Gastrocnemius medialis (tissue), 4 donors: Measurements from ENCODE around the gene CALY. TPM values are rescaled to one million over a fixed set of nuclear protein-coding genes. Genes with fewer than 3 reads are reported as not detected.

Source experiments
- ATAC-seq, 2 donors: fragments of 150-250 bp; one replicate each; pipeline ENCODE4 v1.9.1; 2016
- DNase-seq, 2 donors: peaks; one replicate each; pipeline ENCODE4 v3.0.0-alpha.2; 2019
- H3K27ac ChIP-seq, 4 donors: fragments of 200-600 bp; sonication (generic); 1 replicate in 1 of 4; 2 replicates in 3 of 4; pipeline ENCODE4 v1.5.1; 2016 to 2018; ENCODE audit warnings: mild to moderate bottlenecking in 2 of 4, moderate library complexity in 1 of 4
- H3K27me3 ChIP-seq, 3 donors: fragments of 200-600 bp; sonication (generic) in 2 of 3; 1 replicate in 1 of 3; 2 replicates in 2 of 3; pipeline versions ENCODE4 v1.5.1 to v1.6.0; 2016 to 2019; ENCODE audit warnings: mild to moderate bottlenecking in 1 of 3, moderate library complexity in 1 of 3
- H3K36me3 ChIP-seq, 2 donors: fragments of 200-600 bp; sonication (generic) in 1 of 2; one replicate each; pipeline ENCODE4 v1.5.1; 2017 to 2018
- H3K4me1 ChIP-seq, 2 donors: fragments of 200-600 bp; sonication (generic) in 1 of 2; one replicate each; pipeline ENCODE4 v1.5.1; 2016 to 2017; ENCODE audit warnings: mild to moderate bottlenecking in 2 of 2
- H3K4me3 ChIP-seq, 4 donors: fragments of 200-600 bp; sonication (generic) in 3 of 4; 1 replicate in 1 of 4; 2 replicates in 3 of 4; pipeline ENCODE4 v1.5.1; 2016 to 2019; ENCODE audit warnings: mild to moderate bottlenecking in 2 of 4
- H3K9me3 ChIP-seq, 3 donors: fragments of 200-600 bp; sonication (generic) in 2 of 3; 1 replicate in 1 of 3; 2 replicates in 2 of 3; pipeline ENCODE4 v1.5.1; 2016 to 2019
- POLR2A ChIP-seq, 2 donors: fragments of 450-650 bp; IDR thresholded peaks; one replicate each; pipeline ENCODE4 v1.6.1; 2017; ENCODE audit warnings: antibody characterized with exemption in 2 of 2, mild to moderate bottlenecking in 2 of 2, moderate library complexity in 2 of 2
- in situ Hi-C, 4 donors: fragments of 200-750 bp; cut with MboI; loops; one replicate each; pipeline versions ENCODE4 v1.15.0 to v1.8.0; 2017; ENCODE audit warnings: low sequenced_read_pairs in 4 of 4
- intact Hi-C: fragments of 100-400 bp; cut with DNase I; formaldehyde crosslinking; loops from one replicate; pipeline ENCODE4 v1.15.1; 2023; ENCODE audit warnings: low total_unique reads
- total RNA-seq, 4 donors: library from RNA; depleted of rRNA; stranded (reverse); fragments of >200 nt; gene quantifications; one replicate each; pipeline versions ENCODE4 v1.1.0 to v1.2.3, GENCODE V29; 2016
- TF ChIP-seq, protein P1 (sequence below), 5 experiments: fragments of 450-650 bp in 3 of 5; fragments of 200-600 bp in 2 of 5; sonication (generic) in 2 of 5; IDR thresholded peaks in 4 of 5; conservative IDR thresholded peaks in 1 of 5; 1 replicate in 4 of 5; 2 replicates in 1 of 5; pipeline ENCODE4 v1.5.1; 2016 to 2019; ENCODE audit warnings: antibody characterized with exemption in 5 of 5, mild to moderate bottlenecking in 3 of 5, moderate library complexity in 3 of 5

CALY gene
- total RNA-seq, 4 donors from 2014 or later, result not detected

DNA sequence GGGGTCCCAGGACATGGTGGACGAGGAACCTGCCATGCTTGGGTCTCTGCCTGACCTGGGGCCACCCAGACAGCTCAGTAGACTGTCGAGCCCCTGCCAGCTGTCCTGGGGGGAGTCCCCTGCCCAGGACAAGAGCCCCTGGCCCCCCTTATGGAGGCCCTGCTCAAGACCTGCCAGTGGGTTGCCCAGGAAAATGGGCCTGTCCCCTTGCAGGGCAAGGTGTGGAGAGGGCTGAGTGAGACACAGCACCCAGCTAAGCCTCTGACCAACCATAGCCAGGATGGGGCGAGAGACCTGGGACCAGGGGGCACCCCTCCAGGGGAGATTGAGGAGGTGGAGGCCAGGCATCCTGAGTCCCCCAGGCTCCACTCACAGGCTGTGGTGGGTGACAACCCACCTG is 19.3 kb upstream of the CALY start:
- intact Hi-C loops (no loop called here), in situ Hi-C loops (no loop called here)
- H3K27ac ChIP-seq, result no peak overlapping the region
- H3K27me3 ChIP-seq, result peaks cover 4 to 21% (median 13%) of the 10 kb centered on the region in 3 donors
- no peak for ATAC-seq
- no peak for TF ChIP-seq POLR2A (IDR thresholded peaks at IDR 0.05)
- TF ChIP-seq, protein P1, sequence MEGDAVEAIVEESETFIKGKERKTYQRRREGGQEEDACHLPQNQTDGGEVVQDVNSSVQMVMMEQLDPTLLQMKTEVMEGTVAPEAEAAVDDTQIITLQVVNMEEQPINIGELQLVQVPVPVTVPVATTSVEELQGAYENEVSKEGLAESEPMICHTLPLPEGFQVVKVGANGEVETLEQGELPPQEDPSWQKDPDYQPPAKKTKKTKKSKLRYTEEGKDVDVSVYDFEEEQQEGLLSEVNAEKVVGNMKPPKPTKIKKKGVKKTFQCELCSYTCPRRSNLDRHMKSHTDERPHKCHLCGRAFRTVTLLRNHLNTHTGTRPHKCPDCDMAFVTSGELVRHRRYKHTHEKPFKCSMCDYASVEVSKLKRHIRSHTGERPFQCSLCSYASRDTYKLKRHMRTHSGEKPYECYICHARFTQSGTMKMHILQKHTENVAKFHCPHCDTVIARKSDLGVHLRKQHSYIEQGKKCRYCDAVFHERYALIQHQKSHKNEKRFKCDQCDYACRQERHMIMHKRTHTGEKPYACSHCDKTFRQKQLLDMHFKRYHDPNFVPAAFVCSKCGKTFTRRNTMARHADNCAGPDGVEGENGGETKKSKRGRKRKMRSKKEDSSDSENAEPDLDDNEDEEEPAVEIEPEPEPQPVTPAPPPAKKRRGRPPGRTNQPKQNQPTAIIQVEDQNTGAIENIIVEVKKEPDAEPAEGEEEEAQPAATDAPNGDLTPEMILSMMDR (IDR thresholded peaks at IDR 0.05 in 4 of 5, conservative IDR thresholded peaks at IDR 0.05 in 1 of 5), result no peak
- no peaks in the 10 kb centered on the region for H3K9me3 ChIP-seq
- no peaks in the 10 kb centered on the region for H3K36me3 ChIP-seq
- no peak for DNase-seq
- no peak overlapping the region for H3K4me3 ChIP-seq
- H3K4me1 ChIP-seq, result peaks cover 4 to 8% of the 10 kb centered on the region in 2 donors

DNA sequence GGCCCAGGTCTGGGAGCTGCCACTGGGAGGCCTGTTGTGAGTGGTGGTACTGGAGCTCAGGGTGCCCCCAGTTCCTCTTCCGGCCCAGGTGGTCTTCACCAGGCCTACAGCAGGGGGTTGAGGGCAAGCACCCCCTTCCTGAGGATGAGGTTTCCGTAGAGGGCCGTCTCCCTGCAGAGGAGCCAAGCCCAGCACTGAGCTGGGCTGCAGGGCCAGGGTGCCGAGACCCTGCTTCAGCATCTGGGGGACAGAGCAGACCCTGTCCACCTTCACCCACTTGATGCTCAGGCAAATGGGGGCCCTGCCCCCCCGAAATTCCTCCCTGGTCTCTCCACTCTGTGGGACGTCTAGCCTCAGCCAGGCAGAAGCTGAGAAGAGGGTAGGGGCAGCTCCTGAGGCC is 18.6 kb upstream of the CALY start:
- H3K27ac ChIP-seq, result no peak overlapping the region
- H3K36me3 ChIP-seq, result no peaks in the 10 kb centered on the region
- DNase-seq, result no peak
- TF ChIP-seq, protein P1 (IDR thresholded peaks at IDR 0.05 in 4 of 5, conservative IDR thresholded peaks at IDR 0.05 in 1 of 5), result no peak
- TF ChIP-seq POLR2A (IDR thresholded peaks at IDR 0.05), result no peak
- H3K27me3 ChIP-seq, result peaks cover 4 to 21% (median 13%) of the 10 kb centered on the region in 3 donors
- in situ Hi-C loops, result no loop called here
- ATAC-seq, result no peak
- H3K9me3 ChIP-seq, result no peaks in the 10 kb centered on the region
- no peak overlapping the region for H3K4me3 ChIP-seq
- intact Hi-C loops, result no loop called here
- H3K4me1 ChIP-seq, result peaks cover 4 to 8% of the 10 kb centered on the region in 2 donors

DNA sequence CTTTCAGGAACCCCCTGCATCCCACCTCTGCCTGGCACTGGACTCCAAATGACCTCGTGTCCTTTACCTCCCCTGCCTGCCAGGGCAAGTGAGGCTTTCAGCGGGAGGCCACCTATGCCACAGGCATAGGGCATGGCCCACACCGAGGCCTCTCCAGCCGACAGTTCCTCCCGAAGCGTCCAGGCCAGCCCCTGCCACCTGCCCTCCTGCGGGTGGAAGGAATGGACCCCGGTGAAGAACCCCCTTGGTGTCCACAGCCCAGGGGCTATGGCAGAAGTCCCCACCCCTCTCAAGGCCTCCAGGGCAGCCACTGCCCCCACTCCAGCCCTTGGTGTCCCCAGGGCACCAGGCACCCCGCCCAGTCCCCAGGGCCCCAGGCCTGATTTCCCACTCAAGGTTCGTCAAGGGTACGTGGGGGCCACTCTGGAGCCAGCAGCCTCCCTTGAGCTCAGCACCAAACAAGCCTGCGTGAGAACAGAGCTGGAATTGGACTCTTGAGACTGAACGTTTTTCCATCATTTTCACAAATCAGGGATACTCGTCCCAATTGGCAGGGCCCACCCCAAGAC is 18.1 kb upstream of the CALY start:
- H3K27ac ChIP-seq, result no peak overlapping the region
- TF ChIP-seq, protein P1 (IDR thresholded peaks at IDR 0.05 in 4 of 5, conservative IDR thresholded peaks at IDR 0.05 in 1 of 5), result no peak
- TF ChIP-seq POLR2A (IDR thresholded peaks at IDR 0.05), result no peak
- intact Hi-C loops (no loop called here), in situ Hi-C loops (no loop called here)
- ATAC-seq (no peak), DNase-seq (no peak)
- peaks cover 4 to 24% (median 13%) of the 10 kb centered on the region in 3 donors for H3K27me3 ChIP-seq
- no peaks in the 10 kb centered on the region for H3K9me3 ChIP-seq
- peaks cover 4 to 8% of the 10 kb centered on the region in 2 donors for H3K4me1 ChIP-seq
- no peaks in the 10 kb centered on the region for H3K36me3 ChIP-seq
- H3K4me3 ChIP-seq, result no peak overlapping the region

DNA sequence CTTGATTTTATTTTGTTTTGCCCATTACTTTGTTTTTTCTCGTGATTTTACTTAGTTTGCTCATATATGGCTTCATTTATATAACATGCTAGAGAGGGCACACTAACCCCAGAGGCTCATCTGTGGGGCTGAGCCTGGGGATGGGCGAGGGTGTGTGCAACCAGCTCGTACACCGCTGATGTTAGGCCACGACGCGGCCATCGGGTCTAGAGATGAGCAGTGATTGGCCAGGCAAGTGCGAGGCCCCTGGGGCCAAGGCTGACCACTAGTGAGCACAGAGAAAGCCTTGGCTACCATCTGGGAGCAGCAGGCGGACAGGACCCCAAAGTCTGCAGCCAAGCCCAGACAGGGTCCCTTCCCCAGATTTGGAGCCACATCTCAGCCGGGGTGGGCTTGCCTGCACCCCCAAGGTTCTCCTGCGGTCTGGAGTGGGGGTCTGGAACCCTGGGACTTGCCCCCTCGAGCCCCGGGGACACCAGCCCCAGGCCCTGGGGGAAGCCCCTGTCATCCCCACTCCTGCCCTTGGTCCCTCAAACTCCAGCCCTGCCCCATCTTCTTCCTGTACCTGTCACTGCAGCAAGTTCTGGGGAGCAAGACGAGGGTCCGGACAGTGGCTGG is 17.4 kb upstream of the CALY start:
- Histone ChIP-seq H3K9me3 (no peaks in the 10 kb centered on the region), H3K4me1 (peaks cover 4 to 8% of the 10 kb centered on the region in 2 donors), H3K27me3 (peaks cover 4 to 28% (median 16%) of the 10 kb centered on the region in 3 donors), H3K36me3 (no peaks in the 10 kb centered on the region), H3K4me3 (no peak overlapping the region), H3K27ac (no peak overlapping the region)
- ATAC-seq (no peak), DNase-seq (no peak)
- in situ Hi-C loops (no loop called here), intact Hi-C loops (no loop called here)
- TF ChIP-seq POLR2A (IDR thresholded peaks at IDR 0.05), result no peak
- TF ChIP-seq, protein P1 (IDR thresholded peaks at IDR 0.05 in 4 of 5, conservative IDR thresholded peaks at IDR 0.05 in 1 of 5), result no peak
